Neural cell (in vitro differentiated cells): ENCODE results near the gene AIP.

ENCODE experiments used
- CTCF ChIP-seq: fragments of 450-650 bp; IDR thresholded peaks from 2 replicates; pipeline ENCODE4 v1.5.1; 2014; ENCODE audit warnings: antibody characterized with exemption, mild to moderate bottlenecking, moderate library complexity; ENCODE audit not compliant: poor library complexity, severe bottlenecking
- EP300 ChIP-seq: fragments of 450-650 bp; conservative IDR thresholded peaks from 2 replicates; pipeline ENCODE4 v1.6.1; 2014; ENCODE audit warnings: antibody characterized with exemption, mild to moderate bottlenecking, moderate library complexity; ENCODE audit not compliant: poor library complexity, severe bottlenecking
- EZH2 ChIP-seq: fragments of 200-600, 300-800 bp; shearing (Covaris generic), sonication (generic); IDR thresholded peaks from 2 replicates; pipeline ENCODE4 v1.6.1; 2014; ENCODE audit warnings: antibody characterized with exemption, low read length, borderline replicate concordance, mild to moderate bottlenecking; ENCODE audit not compliant: insufficient read depth, poor library complexity, severe bottlenecking
- POLR2AphosphoS5 ChIP-seq: IDR thresholded peaks from 2 replicates; pipeline ENCODE4 v1.6.1; 2012
- RAD21 ChIP-seq: fragments of 450-650 bp; conservative IDR thresholded peaks from 2 replicates; pipeline ENCODE4 v1.6.1; 2014; ENCODE audit warnings: antibody characterized with exemption, mild to moderate bottlenecking, moderate library complexity
- REST ChIP-seq: IDR thresholded peaks from 2 replicates; pipeline ENCODE4 v1.6.1; 2012; ENCODE audit warnings: borderline replicate concordance

GRCh38 chr11:67440229-67441097 lies 42.4 kb upstream of the AIP start:
- TF ChIP-seq EP300 (no peak), CTCF (no peak), RAD21 (no peak), REST (no peak), EZH2 (no peak), POLR2AphosphoS5 (no peak)
